ENCODE measurements around the gene NACA. TPM values are rescaled to one million over a fixed set of nuclear protein-coding genes. Genes with fewer than 3 reads are reported as not detected.
"Not testable (repeated sequence)": the region's sequence is repeated elsewhere in the genome, so short reads cannot be mapped to it uniquely, and the experiment has no call there.

The NACA gene
- 717 TPM for total RNA-seq
- long read RNA-seq, transcript NACA-202 (8 exons, 1,059 nt): minor isoform, 49 of 524 reads
- long read RNA-seq, transcript NACA-204 (8 exons, 802 nt): minor isoform, 17 of 524 reads
- long read RNA-seq, transcript NACA-201 (8 exons, 2,690 nt): major isoform, 404 of 524 reads
- long read RNA-seq, partial matches to known transcripts: 41 of 524 reads
- long read RNA-seq, other reads (novel, unspliced or antisense): 11 of 524 reads

DNA sequence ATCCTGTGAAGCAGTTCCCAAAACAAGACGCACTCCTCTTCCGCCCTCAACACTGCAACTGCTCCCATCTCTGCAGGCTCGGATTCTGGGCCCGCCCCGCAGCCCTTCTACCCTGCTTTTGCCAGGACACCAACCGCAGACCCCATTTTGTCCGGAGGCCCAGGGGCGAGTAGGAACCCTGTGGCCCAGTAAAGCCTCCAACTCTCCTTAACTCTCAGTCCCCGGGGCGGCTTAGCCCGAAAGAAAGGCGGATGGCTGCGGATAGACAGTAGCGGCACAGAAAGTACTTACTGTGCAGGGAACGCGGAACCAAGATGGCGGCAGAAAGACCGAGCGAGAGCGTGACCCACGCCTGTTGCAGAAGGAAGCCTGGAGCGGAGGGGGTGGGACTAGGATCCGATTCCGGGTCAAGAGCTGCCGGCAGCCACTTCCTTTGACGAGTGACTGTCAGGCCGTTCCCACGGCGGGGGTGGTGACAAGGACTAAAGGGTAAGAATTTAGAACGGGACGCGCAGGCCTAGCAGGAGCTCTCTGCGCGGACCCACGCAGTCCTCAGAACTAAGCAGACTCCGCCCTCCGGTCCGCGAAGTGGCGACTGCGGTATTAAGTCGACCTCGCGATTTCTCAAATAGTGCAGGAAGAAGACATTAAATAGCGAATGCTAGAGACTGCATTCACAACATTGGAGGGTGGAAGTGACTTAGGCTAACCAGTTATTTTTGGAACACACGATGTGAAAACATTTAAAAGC is at the start of gene NACA:
NACA (minus strand) TSS at position 328 of the 751 bp plus-strand sequence. CDS start 778 bp downstream, outside the sequence.
- DNase-seq (ENCODE audit: low spot score): peak; percentile 99

DNA sequence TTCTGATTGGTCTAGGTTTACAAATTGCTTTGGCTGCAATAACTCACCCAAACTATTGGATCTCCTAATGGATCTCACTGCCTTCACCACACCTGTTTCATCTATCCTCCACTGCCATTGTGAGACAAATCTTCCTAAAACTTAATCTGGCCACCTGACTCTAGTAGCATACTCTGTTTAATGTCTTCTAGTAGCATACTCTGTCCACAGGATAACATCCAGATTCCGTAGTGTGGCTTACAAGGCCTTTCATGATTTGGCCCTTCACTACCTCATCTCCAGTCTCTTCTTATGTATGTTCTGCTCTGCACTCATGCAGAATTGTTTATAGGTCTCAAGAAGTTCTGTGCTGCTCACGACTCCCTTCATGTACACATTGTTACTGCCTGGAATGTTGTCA is 48.0 kb upstream of the NACA start:
- no peak for DNase-seq (ENCODE audit: low spot score)

DNA sequence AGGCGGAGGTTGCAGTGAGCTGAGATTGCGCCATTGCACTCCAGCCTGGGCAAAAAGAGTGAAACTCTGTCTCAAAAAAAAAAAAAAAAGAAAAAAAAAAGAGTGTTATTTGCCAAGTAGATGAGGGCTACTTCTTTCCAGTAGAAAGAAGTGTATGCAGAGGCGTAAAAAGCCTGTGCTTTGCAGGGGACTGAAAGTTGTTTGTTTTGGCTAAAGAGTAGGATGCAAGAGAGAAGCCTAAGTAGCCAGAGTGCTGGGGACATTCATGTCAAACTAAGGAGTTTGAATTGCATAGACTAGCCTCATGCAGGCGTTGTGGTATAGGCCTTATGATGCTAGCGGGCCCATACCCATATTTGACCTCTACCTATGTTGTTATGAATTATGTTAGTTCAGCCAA is 47.5 kb upstream of the NACA start:
- no peak for DNase-seq (ENCODE audit: low spot score)

DNA sequence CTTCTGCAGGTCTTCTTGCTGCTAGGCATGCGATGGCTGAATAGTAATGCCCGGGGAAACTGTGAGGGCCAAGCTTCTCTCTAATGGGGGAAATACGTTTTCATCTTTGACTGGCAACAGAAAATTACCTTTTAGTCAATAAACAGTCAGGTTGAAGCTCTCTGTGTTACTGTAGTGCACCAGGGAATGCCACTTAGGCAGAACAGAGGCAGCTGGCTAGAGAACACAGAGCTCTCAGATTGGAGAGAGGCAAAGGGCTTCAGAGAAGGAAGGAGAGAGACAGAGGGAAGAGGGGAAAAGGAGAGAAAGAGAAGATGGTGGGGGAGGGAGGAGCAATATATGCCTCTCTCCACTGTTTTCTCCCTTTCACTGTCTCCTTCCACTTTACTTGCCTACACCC is 44.8 kb upstream of the NACA start:
- DNase-seq (ENCODE audit: low spot score): no peak

DNA sequence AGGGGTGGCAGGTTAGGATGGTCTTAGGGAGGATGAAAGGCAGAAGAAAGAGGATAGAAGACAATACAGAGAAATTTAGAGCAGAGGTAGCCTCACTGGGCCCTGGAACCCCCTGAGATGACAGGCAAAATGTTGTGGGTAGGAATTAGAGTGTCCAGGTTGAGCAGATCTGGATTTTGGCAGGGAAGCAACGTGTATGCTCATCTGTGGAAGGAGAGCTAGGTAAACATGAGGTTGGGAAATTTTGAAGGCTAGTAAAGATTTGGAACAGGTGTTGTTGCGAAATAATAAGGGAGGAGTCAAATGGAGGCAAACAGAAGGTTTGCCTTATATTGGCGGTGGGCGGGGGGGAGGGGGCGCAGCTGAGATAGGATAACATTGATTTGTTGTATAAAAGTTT is 43.3 kb upstream of the NACA start:
- DNase-seq (ENCODE audit: low spot score): no peak

DNA sequence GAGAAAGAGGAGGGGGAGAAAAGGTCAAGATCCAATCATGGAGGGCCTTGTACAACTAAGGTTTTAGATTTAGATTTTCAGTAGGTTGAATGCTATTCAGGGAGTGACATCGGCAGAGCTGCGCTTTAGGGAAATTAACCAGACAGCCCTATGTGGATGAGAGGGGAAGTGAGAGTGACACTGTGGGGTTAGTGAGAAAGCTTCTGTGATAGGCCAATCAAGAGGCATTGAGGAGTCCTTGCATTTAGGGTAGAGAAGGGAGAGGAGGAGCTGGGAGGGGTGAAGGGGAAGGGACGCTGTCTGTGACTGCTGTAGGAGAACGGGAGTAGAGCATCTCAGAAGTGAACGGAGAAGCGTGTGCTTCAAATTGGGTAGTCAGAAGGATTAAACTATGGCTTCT is 41.4 kb upstream of the NACA start:
- DNase-seq (ENCODE audit: low spot score): no peak

DNA sequence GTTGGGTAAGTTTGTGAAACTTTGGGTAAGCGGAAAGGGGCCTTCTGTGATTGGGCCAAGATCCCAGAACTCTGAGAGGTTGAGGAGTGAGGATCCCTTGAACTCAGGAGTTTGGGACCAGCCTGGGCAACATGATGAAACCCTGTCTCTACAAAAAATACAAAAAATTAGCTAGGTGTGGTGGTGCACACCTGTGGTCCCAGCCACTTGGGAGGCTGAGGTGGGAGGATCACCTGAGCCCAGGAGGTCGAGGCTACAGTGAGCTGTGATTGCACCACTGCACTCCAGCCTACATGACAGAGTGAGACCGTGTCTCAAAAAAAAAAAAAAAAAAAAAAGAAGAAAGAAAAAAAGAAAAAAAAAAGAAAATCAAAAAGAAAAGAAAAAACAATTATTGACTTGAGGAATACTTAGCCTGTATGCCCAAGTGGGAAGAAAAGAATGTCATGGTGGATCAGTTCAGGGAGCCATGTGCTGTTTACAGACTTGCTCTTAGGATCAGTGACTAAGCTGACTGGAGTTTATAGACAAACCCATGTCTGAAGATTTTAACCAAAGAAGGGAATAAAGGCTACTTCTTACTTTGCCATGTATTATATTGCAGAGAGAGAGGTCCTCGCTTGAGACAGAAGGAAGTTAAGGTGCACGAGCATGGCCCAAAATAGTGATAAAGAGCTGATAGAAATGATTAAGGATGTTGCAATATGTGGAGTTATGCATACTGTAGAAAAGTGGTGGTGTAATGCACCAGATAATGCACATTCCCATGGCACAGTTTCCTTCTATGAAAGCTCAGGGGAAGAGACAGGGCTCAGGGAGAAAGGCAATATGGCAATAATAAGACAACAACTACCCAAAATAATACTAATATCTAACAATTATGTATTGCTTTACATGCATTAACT is 38.9 kb upstream of the NACA start:
- no peak for DNase-seq (ENCODE audit: low spot score)

DNA sequence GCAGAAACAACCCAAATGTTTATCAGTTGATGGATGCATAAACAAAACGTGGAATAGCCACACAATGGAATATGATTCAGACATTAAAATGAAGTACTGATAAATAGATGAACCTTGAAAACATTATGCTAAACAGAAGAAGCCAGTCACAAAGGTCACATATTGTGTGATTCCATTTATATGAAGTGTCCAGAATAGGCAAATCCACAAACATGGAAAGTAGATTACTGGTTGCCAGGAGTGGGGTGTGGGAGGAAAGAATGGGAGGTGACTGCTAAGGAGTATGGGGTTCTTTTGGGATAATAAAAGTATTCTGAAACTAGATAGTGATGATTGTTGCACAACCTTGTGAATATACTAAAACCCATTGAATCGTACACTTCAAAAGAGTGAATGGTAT is 36.7 kb upstream of the NACA start:
- DNase-seq (ENCODE audit: low spot score): no peak

DNA sequence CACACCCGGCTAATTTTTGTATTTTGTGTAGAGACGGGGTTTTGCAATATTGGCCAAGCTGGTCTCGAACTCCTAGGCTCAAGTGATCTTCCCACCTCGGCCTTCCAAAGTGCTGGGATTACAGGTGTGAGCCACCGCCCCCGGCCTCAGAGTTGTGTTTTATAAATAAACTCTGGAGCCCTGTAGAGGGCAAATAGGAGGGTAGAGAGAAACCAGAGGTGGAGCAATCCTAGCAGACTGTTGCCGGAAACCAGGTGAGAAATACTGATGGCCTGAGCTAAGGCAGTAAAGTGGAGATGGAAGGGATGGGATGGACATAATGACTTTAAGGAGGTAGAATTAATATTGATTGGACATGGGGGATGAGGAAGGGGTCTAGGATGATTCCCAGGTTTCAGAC is 35.4 kb upstream of the NACA start:
- no peak for DNase-seq (ENCODE audit: low spot score)

DNA sequence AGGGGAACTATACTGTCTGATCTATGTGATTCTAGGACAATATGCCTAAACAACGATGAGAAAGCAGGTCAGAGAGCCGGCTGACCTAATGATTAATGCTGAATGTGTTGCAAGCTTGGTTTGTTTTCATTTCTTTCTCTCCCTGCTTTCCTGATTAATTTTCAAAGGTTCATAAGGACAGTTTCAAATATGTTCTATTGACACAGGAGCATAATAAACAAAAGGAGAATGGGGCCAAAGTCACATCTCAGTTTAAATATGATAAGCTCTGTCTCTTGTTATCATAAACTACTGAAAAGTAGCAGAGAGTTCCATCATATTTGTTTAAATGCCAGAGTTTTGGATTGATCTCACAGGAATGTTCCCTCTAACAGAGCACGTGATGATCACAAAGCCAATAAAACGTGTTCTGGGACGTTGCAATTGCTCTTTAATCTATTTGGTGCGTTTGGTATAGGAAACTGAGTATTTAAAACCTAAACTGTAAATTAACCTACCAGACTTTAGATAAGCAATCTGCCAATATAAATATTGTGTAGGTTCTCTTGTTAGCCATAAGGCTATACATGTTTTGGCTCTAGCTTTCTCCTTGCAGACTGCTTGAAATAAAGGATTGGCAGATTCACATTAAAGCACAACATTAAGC is 34.3 kb upstream of the NACA start:
- DNase-seq (ENCODE audit: low spot score): no peak

DNA sequence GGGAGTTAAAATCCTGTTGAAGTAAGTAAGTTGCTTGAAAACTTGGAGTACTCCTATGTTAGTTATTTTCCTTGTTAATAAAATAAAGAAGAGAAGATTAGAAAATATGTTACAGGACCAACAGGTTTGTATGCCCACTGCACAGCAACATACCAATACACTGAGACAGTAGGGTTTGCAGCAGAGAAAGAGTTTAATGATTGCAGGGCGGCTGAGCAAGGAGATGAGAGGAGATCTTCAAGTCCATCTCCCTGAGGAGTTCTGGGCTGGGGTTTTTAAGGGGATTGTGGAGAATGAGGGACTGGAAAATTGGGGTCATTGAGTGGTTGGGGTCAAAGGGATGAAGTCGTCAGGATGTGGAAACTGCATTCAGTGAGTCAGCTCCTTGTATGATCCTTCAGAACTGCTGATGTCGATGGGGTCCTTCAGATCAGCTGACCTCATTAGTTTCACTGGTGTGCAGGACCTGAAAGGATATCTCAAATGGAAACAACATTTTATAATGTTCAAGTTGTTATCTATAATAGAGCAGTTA is 33.7 kb upstream of the NACA start:
- DNase-seq (ENCODE audit: low spot score): no peak

DNA sequence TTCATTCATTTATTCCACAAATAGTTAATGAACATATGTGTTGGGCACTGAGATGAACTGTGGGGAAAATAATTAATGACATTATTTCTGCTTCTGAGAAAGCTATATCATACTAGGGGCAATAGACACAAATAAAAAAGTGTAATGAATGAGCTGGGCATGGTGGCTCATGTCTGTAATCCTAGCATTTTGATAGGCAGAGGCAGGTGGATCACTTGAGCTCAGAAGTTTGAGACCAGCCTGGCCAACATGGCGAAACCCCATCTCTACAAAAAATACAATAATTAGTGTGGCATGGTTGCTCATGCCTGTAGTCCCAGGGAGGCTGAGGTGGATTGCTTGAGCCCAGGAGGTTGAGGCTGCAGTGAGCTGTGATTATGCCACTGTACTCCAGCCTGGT is 32.9 kb upstream of the NACA start:
- DNase-seq (ENCODE audit: low spot score): not testable (repeated sequence)

DNA sequence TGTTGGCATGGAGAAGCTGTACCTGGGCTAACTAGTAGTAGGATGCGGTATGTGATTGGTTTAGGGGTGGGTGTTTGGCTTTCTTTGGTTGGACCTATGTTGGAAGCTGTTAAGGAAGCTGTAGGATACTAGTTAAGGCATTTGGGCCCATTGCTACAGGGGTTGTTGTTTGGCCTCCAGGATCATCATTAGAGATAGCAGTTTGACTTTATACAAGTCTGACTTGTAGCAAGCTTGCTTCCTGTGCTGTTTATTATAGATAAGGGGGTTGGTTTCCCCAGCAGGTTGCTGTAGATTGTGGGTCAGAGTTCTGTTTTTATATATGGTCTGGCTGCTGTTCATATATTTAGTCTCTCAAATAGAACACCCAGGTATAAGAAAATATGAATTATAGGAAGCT is 28.5 kb upstream of the NACA start:
- no peak for DNase-seq (ENCODE audit: low spot score)

DNA sequence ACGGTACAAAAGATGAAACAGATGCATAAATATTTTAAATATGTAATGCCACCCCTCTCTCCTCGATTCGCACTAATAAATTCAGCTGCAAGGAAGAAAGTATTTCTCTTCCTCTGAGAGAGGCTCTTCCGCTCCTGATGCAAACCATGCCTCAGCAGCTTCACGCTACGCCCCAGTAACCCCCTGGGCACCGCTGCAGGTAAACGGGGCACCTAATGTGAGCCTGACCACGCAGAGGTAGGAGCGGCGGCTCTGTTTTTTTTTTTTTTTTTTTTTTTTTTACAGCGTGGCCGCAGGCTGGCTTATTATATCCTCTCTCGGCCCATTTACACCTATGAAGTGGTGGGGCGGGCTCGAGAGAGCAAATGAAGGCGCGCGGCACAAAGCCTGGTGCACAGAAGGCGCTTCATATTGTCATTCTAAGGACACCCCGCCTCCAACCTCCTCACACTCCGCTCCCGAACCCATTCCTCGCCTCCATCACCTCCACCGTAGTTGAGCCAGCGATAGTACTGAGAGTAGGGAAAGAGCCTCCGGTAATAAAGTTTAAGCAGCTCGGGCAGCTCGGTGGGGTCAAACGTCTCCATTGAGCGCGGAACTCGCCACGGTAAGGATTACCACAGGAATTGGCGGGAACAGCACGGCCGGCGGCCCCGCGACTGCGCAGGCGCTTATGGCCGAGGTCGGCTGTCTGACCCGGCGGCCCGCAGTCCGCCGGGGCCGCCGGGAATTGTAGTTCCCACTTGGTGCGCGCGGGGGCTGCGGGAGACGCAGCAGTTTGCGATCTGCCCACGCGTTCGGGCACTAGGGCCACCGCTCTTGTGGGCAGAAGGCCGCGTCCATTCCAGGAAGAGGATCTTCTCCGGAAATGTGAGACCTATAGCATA is 26.9 kb upstream of the NACA start, which contains the start of gene PRIM1:
PRIM1 (minus strand) TSS at position 612 of the 887 bp plus-strand sequence; CDS start at position 587, 25 bp downstream.
- DNase-seq (ENCODE audit: low spot score): peak; percentile 94

DNA sequence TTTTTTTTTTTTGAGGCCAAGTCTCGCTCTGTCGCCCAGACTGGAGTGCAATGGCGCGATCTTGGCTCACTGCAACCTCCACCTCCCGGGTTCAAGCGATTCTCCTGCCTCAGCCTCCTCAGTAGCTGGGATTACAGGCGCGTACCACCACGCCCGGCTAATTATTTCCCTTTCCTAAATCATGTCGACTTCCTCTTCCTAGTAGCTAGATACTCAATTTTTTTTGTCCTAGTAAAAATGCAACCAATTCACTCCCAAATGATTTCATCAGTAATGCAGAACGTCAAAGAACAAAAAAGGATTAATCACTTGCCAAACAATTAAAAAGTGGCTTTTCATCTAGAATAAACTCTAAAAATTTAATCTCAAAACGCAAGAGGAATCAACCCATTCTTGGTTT is 25.5 kb upstream of the NACA start:
- DNase-seq (ENCODE audit: low spot score): not testable (repeated sequence)

DNA sequence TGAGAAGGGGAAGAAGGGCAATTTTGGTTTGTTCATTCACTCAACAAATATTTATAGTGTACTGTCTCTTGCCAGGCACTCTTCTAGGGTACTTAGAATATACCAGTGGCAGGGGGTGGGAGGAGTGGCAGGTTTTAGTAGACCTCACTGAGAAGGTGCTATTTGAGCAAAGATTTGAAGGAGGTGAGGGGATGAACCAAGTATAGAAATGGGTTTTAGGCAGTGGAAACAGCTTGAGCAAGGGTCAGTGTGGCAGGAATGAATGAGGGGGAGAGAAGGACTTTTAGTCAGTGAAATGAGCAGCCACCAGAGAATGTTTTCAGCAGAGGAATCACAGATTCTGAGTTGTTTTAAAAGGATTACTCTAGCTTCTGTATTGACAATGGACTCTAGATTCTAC is 24.8 kb upstream of the NACA start:
- no peak for DNase-seq (ENCODE audit: low spot score)

DNA sequence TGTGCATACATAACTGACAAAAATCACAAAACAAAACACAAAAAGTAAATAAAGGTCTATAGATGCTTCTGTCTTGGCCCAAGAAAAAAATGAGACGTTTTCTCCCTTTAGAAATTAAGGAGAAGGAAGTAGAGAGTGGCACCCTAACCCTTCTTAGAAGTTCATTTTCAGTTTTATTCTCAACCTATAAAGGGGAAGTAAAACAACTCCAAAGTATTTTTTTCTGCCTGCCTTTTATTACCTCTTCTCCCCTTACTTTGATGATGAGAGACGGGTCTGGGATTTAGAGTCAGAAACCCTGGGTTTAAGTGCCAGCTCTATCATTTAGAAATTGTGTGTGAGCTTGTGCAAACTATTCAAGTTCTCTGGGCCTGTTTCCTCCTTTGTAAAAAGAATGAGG is 24.3 kb upstream of the NACA start:
- no peak for DNase-seq (ENCODE audit: low spot score)

DNA sequence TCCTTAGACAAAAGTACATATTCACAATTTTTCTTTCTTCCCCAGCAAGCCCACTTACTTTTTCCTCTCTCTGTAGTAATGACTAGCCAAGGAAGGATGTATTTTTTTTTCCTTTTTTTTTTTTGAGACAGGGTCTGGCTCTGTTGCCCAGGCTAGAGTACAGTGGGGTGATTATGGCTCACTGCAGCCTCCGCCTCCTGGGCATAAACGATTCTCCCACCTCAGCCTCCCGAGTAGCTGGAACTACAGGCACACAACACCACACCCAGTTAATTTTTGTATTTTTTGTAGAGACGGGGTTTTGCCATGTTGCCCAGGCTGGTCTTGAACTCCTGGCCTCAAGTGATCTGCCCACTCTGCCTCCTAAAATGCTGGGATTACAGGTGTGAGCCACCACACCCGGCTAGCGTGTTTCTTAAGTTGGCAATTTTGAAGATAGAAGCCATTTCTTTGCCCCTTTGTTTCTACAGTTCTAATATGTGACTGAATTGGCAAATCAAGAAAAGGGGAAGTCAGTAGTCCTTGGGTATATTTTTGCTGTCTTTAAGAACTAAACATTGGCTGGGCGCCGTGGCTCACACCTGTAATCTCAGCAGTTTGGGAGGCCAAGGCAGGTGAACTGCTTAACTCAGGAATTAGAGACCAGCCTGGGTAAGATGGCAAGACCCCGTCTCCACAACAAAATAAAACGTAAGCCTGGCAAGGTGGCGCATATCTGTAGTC is 3.2 kb upstream of the NACA start:
- DNase-seq (ENCODE audit: low spot score): peak; percentile 26

DNA sequence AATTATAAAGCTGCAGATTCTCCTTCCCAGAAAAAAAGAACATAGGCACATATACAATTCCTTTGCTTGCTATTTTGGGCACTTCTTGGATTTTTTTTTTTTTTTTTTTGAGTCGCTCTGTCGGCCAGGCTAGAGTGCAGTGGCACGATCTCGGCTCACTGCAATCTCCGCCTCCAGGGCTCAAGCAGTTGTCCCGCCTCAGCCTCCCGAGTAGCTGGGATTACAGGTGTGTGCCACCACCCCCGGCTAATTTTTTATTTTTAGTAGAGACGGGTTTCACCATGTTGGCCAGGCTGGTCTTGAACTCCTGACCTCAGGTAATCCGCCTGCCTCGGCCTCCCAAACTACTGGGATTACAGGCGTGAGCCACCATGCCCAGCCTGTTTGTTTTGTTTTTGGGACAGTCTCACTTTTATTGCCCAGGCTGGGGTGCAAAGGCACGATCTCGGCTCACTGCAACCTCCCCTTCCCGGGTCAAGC is 1.1 kb upstream of the NACA start:
- peak; percentile 64 for DNase-seq (ENCODE audit: low spot score)

All from mesenteric fat pad (tissue), 1 donor.